GM13977 (cell line): ENCODE measurements around the gene SATB1.

ENCODE experiments used
- DNase-seq: peaks from one replicate; pipeline ENCODE4 v3.0.0; 2012; ENCODE audit warnings: low spot score
- CTCF ChIP-seq: IDR thresholded peaks from 2 replicates; pipeline ENCODE4 v1.5.1; 2012; ENCODE audit warnings: mild to moderate bottlenecking, control low read depth; ENCODE audit not compliant: insufficient read depth; ENCODE audit errors: extremely low read depth, missing control alignments
- in situ Hi-C: fragments of 300-500 bp; cut with MboI; formaldehyde crosslinking; loops from one replicate; pipeline ENCODE4 v1.12.0; 2022; ENCODE audit warnings: low sequenced_read_pairs, low pct_unique_long_range_greater_than_20kb, mixed read lengths, inconsistent platforms; ENCODE audit not compliant: unreplicated experiment

The SATB1 gene

GRCh38 chr3:18369551-18370185 lies 55.5 kb downstream of the SATB1 start:
- DNase-seq, result no peak
- in situ Hi-C loops, result no loop called here
- TF ChIP-seq CTCF, result no peak

GRCh38 chr3:18366258-18366657 lies 58.9 kb downstream of the SATB1 start:
- DNase-seq, result no peak
- no peak for TF ChIP-seq CTCF
- in situ Hi-C loops, result no loop called here

- no peak for TF ChIP-seq CTCF
- in situ Hi-C loops, result no loop called here
- no peak for DNase-seq
Measured at GRCh38 chr3:18363338-18363737, 61.8 kb downstream of the SATB1 start.

GRCh38 chr3:18357747-18358146 lies 67.4 kb downstream of the SATB1 start:
- in situ Hi-C loops, result no loop called here
- no peak for DNase-seq
- no peak for TF ChIP-seq CTCF

GRCh38 chr3:18355832-18356231 lies 69.3 kb downstream of the SATB1 start:
- DNase-seq, result no peak
- TF ChIP-seq CTCF, result no peak
- in situ Hi-C loops, result no loop called here

GRCh38 chr3:18354701-18355100 lies 70.4 kb downstream of the SATB1 start:
- in situ Hi-C loops, result no loop called here
- TF ChIP-seq CTCF, result no peak
- no peak for DNase-seq
